Body of pancreas (tissue), 4 donors: ENCODE measurements around the gene STIM1.

Experiments used
- CTCF ChIP-seq, 7 experiments: fragments of 450-650 bp in 4 of 7; fragments of 200-600 bp in 3 of 7; sonication (generic) in 3 of 7; IDR thresholded peaks; one replicate each; pipeline ENCODE4 v1.5.1; 2016 to 2019; ENCODE audit warnings: antibody characterized with exemption in 7 of 7
- POLR2A ChIP-seq, 3 donors: fragments of 450-650 bp; IDR thresholded peaks; one replicate each; pipeline ENCODE4 v1.6.1; 2016; ENCODE audit warnings: antibody characterized with exemption in 3 of 3, mild to moderate bottlenecking in 2 of 3

- no peak for TF ChIP-seq CTCF (IDR thresholded peaks at IDR 0.05)
- TF ChIP-seq POLR2A (IDR thresholded peaks at IDR 0.05), result no peak
These were observed 127.6 kb downstream of the STIM1 start for GRCh38 chr11:3983101-3983500.
